AG09319 (cell line): ENCODE results near the gene TGM5.
A peak's percentile ranks its signal among the peaks of the same experiment; 100 is the strongest.
"Not testable (repeated sequence)": the region's sequence is repeated elsewhere in the genome, so short reads cannot be mapped to it uniquely, and the experiment has no call there.

Experiments
- DNase-seq: peaks from one replicate; pipeline ENCODE4 v3.0.0-alpha.2; 2010; ENCODE audit warnings: low read depth; ENCODE audit errors: extremely low read depth
- TF ChIP-seq, protein P1 (sequence below): IDR thresholded peaks from 2 replicates; pipeline ENCODE4 v1.5.1; 2011; ENCODE audit warnings: low read depth, mild to moderate bottlenecking, inconsistent platforms, low read length, moderate library complexity

TGM5 gene

DNA sequence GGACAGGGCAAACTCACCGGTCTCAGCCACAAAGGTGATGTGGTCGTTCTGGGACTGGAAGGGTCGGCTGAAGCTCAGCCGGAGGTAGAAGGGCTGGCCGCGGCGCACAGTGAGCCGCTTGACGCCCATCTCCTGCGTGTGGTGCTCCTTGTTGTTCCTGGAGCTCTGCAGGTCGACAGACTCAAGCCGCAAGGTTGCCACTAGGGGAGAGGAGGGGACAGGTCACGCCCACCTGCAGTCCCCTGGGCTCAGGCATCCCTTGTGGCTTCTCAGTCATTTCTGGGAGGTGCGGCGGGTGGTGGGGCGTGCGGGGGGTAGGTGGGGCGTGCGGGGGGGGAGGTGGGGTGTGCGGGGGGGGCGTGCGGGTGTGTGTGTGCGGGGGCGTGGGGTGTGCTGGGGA, 26.7 kb upstream of the TGM5 start:
- DNase-seq, result no peak
- TF ChIP-seq, protein P1, sequence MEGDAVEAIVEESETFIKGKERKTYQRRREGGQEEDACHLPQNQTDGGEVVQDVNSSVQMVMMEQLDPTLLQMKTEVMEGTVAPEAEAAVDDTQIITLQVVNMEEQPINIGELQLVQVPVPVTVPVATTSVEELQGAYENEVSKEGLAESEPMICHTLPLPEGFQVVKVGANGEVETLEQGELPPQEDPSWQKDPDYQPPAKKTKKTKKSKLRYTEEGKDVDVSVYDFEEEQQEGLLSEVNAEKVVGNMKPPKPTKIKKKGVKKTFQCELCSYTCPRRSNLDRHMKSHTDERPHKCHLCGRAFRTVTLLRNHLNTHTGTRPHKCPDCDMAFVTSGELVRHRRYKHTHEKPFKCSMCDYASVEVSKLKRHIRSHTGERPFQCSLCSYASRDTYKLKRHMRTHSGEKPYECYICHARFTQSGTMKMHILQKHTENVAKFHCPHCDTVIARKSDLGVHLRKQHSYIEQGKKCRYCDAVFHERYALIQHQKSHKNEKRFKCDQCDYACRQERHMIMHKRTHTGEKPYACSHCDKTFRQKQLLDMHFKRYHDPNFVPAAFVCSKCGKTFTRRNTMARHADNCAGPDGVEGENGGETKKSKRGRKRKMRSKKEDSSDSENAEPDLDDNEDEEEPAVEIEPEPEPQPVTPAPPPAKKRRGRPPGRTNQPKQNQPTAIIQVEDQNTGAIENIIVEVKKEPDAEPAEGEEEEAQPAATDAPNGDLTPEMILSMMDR, result no peak

- no peak for DNase-seq
- TF ChIP-seq, protein P1, result no peak
Observed at GRCh38 chr15:43292375-43293078, 25.8 kb upstream of the TGM5 start.

- DNase-seq, result not testable (repeated sequence)
Observed at GRCh38 chr15:43289656-43290055, 22.9 kb upstream of the TGM5 start.

- no peak for DNase-seq
- TF ChIP-seq, protein P1, result no peak
Observed at GRCh38 chr15:43287254-43287653, 20.5 kb upstream of the TGM5 start.

DNA sequence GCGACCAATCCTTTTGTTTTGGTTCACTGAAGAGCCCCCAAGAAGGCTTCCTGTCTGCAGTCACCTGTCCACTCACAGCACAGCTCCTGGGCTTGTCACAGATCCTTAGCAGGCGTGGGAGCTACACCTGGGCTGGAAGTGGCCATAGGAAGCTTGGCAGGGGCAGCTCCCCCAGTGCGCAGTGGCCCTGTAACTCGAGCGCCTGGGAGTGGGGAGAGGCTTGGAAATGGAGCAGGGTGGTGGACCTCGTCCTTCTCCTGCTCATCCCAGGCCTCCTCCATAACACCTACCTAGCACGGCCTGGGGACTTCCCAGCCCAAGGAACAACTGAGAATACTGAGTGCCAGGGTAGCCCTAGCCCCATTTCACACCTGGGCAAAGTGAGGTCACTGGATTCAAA, 19.3 kb upstream of the TGM5 start:
- TF ChIP-seq, protein P1, result no peak

DNA sequence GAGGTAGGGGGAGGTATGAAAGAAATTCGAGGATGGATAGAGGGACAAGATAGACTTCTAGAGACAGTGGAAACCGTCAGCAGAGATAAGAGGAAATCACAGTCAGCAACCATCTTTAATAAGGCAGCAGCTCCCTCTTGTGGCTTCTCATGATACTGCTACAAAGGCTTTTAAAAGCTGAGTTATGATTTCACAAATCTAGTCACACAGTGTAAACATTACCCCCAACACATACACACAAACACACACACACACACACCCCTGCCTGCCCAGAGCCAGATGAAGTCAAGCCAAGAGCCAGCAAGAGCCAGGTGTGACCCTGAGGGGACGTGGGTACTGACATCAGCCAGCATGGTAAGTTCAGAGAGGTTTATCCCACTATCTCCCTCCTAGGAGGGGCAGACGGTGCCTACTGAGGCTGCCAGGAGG, 18.9 kb upstream of the TGM5 start:
- TF ChIP-seq, protein P1, result peak; percentile 80
- DNase-seq, result peak; percentile 22

More for the DNA sequence above, 19.3 kb upstream of the TGM5 start:
- DNase-seq, result no peak

- DNase-seq, result no peak
- TF ChIP-seq, protein P1, result no peak
Observed at GRCh38 chr15:43283526-43283925, 16.8 kb upstream of the TGM5 start.
